ENCODE data around the gene MSANTD7. TPM values are rescaled to one million over a fixed set of nuclear protein-coding genes. Genes with fewer than 3 reads are reported as not detected.

Gene MSANTD7
- 22.1 and 25.0 TPM in 2 replicates for total RNA-seq (2014; rRNA removed; shearing (Covaris generic); ENCODE audit: low replicate concordance)

- Histone ChIP-seq H3K27me3 (ENCODE audit: low read length) (no peaks in the 10 kb centered on the region), H3K9me2 (replicated peaks; ENCODE audit: insufficient read depth, low read length) (no peaks in the 10 kb centered on the region), H3K9me3 (ENCODE audit: low read length) (no peaks in the 10 kb centered on the region), H3K9ac (ENCODE audit: low read length) (peak within 1 kb of the TSS; percentile 99), H4K20me1 (ENCODE audit: insufficient read depth, low read depth, low read length) (peaks cover 6% of the 10 kb centered on the region; the same call in 1 of the 2 replicates), H3K4me1 (ENCODE audit: low read length) (peaks cover 17% of the 10 kb centered on the region), H3K4me3 (ENCODE audit: low read length) (peak within 1 kb of the TSS; percentile 99), H3K36me3 (ENCODE audit: insufficient read depth, low read length) (peaks cover 30% of the 10 kb centered on the region; the same call in 1 of the 2 replicates), H3K27ac (ENCODE audit: low read length) (peak within 1 kb of the TSS; percentile 65), H3K79me2 (ENCODE audit: low read length) (peaks cover 48% of the 10 kb centered on the region), H2AFZ (ENCODE audit: low read length) (peak within 1 kb of the TSS; percentile 89; the same call in 1 of the 2 replicates), H3K4me2 (ENCODE audit: low read depth, low read length, poor library complexity, severe bottlenecking) (peak within 1 kb of the TSS; percentile 88)
- peak; percentile 100 for DNase-seq
Observed at GRCh38 chr10:14837757-14838581, at the start of gene MSANTD7, which contains the start of the genes CDNF and HSPA14. TSS of gene MSANTD7 (plus strand) at chr10:14838306. CDS start at chr10:14842285, 3,979 bp downstream. TSS of gene CDNF (minus strand) at chr10:14838037. CDS start at chr10:14837946, 91 bp downstream. TSS of gene HSPA14 (plus strand) at chr10:14838306. CDS start at chr10:14838403, 97 bp downstream.

GRCh38 chr10:14798636-14799035 is 39.5 kb upstream of the MSANTD7 start:
- H3K36me3 ChIP-seq (ENCODE audit: insufficient read depth, low read length): no peaks in the 10 kb centered on the region
- H3K9ac ChIP-seq (ENCODE audit: low read length): no peak overlapping the region
- no peak for DNase-seq
- H3K9me3 ChIP-seq (ENCODE audit: low read length): no peaks in the 10 kb centered on the region
- H3K4me3 ChIP-seq (ENCODE audit: low read length): no peak overlapping the region
- no peaks in the 10 kb centered on the region for H3K79me2 ChIP-seq (ENCODE audit: low read length)
- H3K27ac ChIP-seq (ENCODE audit: low read length): peak overlapping the region; percentile 89
- peaks cover 54% of the 10 kb centered on the region for H3K4me1 ChIP-seq (ENCODE audit: low read length)
- no peak overlapping the region for H2AFZ ChIP-seq (ENCODE audit: low read length)
- no peaks in the 10 kb centered on the region for H3K9me2 ChIP-seq (replicated peaks; ENCODE audit: insufficient read depth, low read length)
- peak overlapping the region; percentile 64 for H3K4me2 ChIP-seq (ENCODE audit: low read depth, low read length, poor library complexity, severe bottlenecking)
- no peaks in the 10 kb centered on the region for H3K27me3 ChIP-seq (ENCODE audit: low read length)
- no peaks in the 10 kb centered on the region for H4K20me1 ChIP-seq (ENCODE audit: insufficient read depth, low read depth, low read length)

- no peaks in the 10 kb centered on the region for H3K36me3 ChIP-seq (ENCODE audit: insufficient read depth, low read length)
- DNase-seq: peak; percentile 56
- no peaks in the 10 kb centered on the region for H3K79me2 ChIP-seq (ENCODE audit: low read length)
- H3K27ac ChIP-seq (ENCODE audit: low read length): peak overlapping the region; percentile 89
- no peaks in the 10 kb centered on the region for H4K20me1 ChIP-seq (ENCODE audit: insufficient read depth, low read depth, low read length)
- no peaks in the 10 kb centered on the region for H3K9me3 ChIP-seq (ENCODE audit: low read length)
- no peaks in the 10 kb centered on the region for H3K27me3 ChIP-seq (ENCODE audit: low read length)
- peaks cover 54% of the 10 kb centered on the region for H3K4me1 ChIP-seq (ENCODE audit: low read length)
- H3K4me3 ChIP-seq (ENCODE audit: low read length): peak overlapping the region; percentile 30
- H3K9ac ChIP-seq (ENCODE audit: low read length): peak overlapping the region; percentile 40
- peak overlapping the region; percentile 64 for H2AFZ ChIP-seq (ENCODE audit: low read length)
- no peaks in the 10 kb centered on the region for H3K9me2 ChIP-seq (replicated peaks; ENCODE audit: insufficient read depth, low read length)
- peak overlapping the region; percentile 64 for H3K4me2 ChIP-seq (ENCODE audit: low read depth, low read length, poor library complexity, severe bottlenecking)
Observed at GRCh38 chr10:14800397-14800796, 37.7 kb upstream of the MSANTD7 start.

- Histone ChIP-seq H3K4me1 (ENCODE audit: low read length) (peaks cover 54% of the 10 kb centered on the region), H4K20me1 (ENCODE audit: insufficient read depth, low read depth, low read length) (no peaks in the 10 kb centered on the region), H3K27me3 (ENCODE audit: low read length) (no peaks in the 10 kb centered on the region), H3K36me3 (ENCODE audit: insufficient read depth, low read length) (no peaks in the 10 kb centered on the region), H3K9me3 (ENCODE audit: low read length) (no peaks in the 10 kb centered on the region), H3K9me2 (replicated peaks; ENCODE audit: insufficient read depth, low read length) (no peaks in the 10 kb centered on the region), H2AFZ (ENCODE audit: low read length) (no peak overlapping the region), H3K27ac (ENCODE audit: low read length) (no peak overlapping the region; the same call in 1 of the 2 replicates), H3K9ac (ENCODE audit: low read length) (no peak overlapping the region), H3K4me2 (ENCODE audit: low read depth, low read length, poor library complexity, severe bottlenecking) (no peak overlapping the region), H3K79me2 (ENCODE audit: low read length) (no peaks in the 10 kb centered on the region), H3K4me3 (ENCODE audit: low read length) (no peak overlapping the region)
- DNase-seq: no peak
Observed at GRCh38 chr10:14801723-14802122, 36.4 kb upstream of the MSANTD7 start.

- Histone ChIP-seq H3K4me3 (ENCODE audit: low read length) (no peak overlapping the region), H3K9me3 (ENCODE audit: low read length) (no peaks in the 10 kb centered on the region), H2AFZ (ENCODE audit: low read length) (no peak overlapping the region), H3K79me2 (ENCODE audit: low read length) (no peaks in the 10 kb centered on the region), H4K20me1 (ENCODE audit: insufficient read depth, low read depth, low read length) (no peaks in the 10 kb centered on the region), H3K27ac (ENCODE audit: low read length) (no peak overlapping the region), H3K36me3 (ENCODE audit: insufficient read depth, low read length) (no peaks in the 10 kb centered on the region), H3K9ac (ENCODE audit: low read length) (no peak overlapping the region), H3K4me1 (ENCODE audit: low read length) (peaks cover 41% of the 10 kb centered on the region), H3K27me3 (ENCODE audit: low read length) (no peaks in the 10 kb centered on the region), H3K4me2 (ENCODE audit: low read depth, low read length, poor library complexity, severe bottlenecking) (no peak overlapping the region), H3K9me2 (replicated peaks; ENCODE audit: insufficient read depth, low read length) (no peaks in the 10 kb centered on the region)
- no peak for DNase-seq
Observed at GRCh38 chr10:14803827-14804226, 34.3 kb upstream of the MSANTD7 start.

- H3K4me3 ChIP-seq (ENCODE audit: low read length): no peak overlapping the region
- H3K9me2 ChIP-seq (replicated peaks; ENCODE audit: insufficient read depth, low read length): no peaks in the 10 kb centered on the region
- H3K4me1 ChIP-seq (ENCODE audit: low read length): peaks cover 17% of the 10 kb centered on the region
- H2AFZ ChIP-seq (ENCODE audit: low read length): no peak overlapping the region
- H3K9me3 ChIP-seq (ENCODE audit: low read length): no peaks in the 10 kb centered on the region
- H3K27me3 ChIP-seq (ENCODE audit: low read length): no peaks in the 10 kb centered on the region
- DNase-seq: no peak
- H3K9ac ChIP-seq (ENCODE audit: low read length): no peak overlapping the region
- H3K4me2 ChIP-seq (ENCODE audit: low read depth, low read length, poor library complexity, severe bottlenecking): no peak overlapping the region
- H3K27ac ChIP-seq (ENCODE audit: low read length): no peak overlapping the region
- H3K79me2 ChIP-seq (ENCODE audit: low read length): no peaks in the 10 kb centered on the region
- no peaks in the 10 kb centered on the region for H3K36me3 ChIP-seq (ENCODE audit: insufficient read depth, low read length)
- H4K20me1 ChIP-seq (ENCODE audit: insufficient read depth, low read depth, low read length): no peaks in the 10 kb centered on the region
Observed at GRCh38 chr10:14806318-14806717, 31.8 kb upstream of the MSANTD7 start.

GRCh38 chr10:14810969-14811953 is 26.8 kb upstream of the MSANTD7 start:
- Histone ChIP-seq H2AFZ (ENCODE audit: low read length) (no peak overlapping the region), H3K79me2 (ENCODE audit: low read length) (no peaks in the 10 kb centered on the region), H3K4me3 (ENCODE audit: low read length) (no peak overlapping the region), H3K27me3 (ENCODE audit: low read length) (no peaks in the 10 kb centered on the region), H3K4me2 (ENCODE audit: low read depth, low read length, poor library complexity, severe bottlenecking) (no peak overlapping the region), H3K4me1 (ENCODE audit: low read length) (peaks cover 4% of the 10 kb centered on the region; the same call in 1 of the 2 replicates), H3K9ac (ENCODE audit: low read length) (no peak overlapping the region), H4K20me1 (ENCODE audit: insufficient read depth, low read depth, low read length) (no peaks in the 10 kb centered on the region), H3K9me3 (ENCODE audit: low read length) (no peaks in the 10 kb centered on the region), H3K9me2 (replicated peaks; ENCODE audit: insufficient read depth, low read length) (no peaks in the 10 kb centered on the region), H3K36me3 (ENCODE audit: insufficient read depth, low read length) (no peaks in the 10 kb centered on the region), H3K27ac (ENCODE audit: low read length) (no peak overlapping the region)
- DNase-seq: no peak
